Transverse colon (tissue), 4 donors: ENCODE measurements around the gene CD48. TPM values are rescaled to one million over a fixed set of nuclear protein-coding genes. Genes with fewer than 3 reads are reported as not detected.
"Not testable (repeated sequence)": the region's sequence is repeated elsewhere in the genome, so short reads cannot be mapped to it uniquely, and the experiment has no call there.

Experiments used
- DNase-seq: peaks from one replicate; pipeline ENCODE4 v3.0.0-alpha.2; 2019
- H3K27ac ChIP-seq, 4 donors: fragments of 200-600 bp; sonication (generic); 2 replicates each; pipeline ENCODE4 v1.5.1; 2016 to 2018; ENCODE audit warnings: inconsistent platforms in 4 of 4
- H3K27me3 ChIP-seq: fragments of 200-600 bp; sonication (generic); 2 replicates; pipeline ENCODE4 v1.5.1; 2017; ENCODE audit warnings: inconsistent platforms
- H3K36me3 ChIP-seq, 4 donors: fragments of 200-600 bp; sonication (generic); 2 replicates each; pipeline ENCODE4 v1.5.1; 2017 to 2019; ENCODE audit warnings: inconsistent platforms in 4 of 4
- H3K4me1 ChIP-seq, 4 donors: fragments of 200-600 bp; sonication (generic); 2 replicates each; pipeline ENCODE4 v1.5.1; 2017 to 2020; ENCODE audit warnings: inconsistent platforms in 4 of 4
- H3K4me3 ChIP-seq, 4 donors: fragments of 200-600 bp; sonication (generic); 1 replicate in 1 of 4; 2 replicates in 3 of 4; pipeline versions ENCODE4 v1.5.1 to v1.6.1; 2017 to 2019; ENCODE audit warnings: inconsistent platforms in 4 of 4
- H3K9me3 ChIP-seq, 2 donors: fragments of 200-600 bp; sonication (generic); 2 replicates each; pipeline ENCODE4 v1.5.1; 2017 to 2019; ENCODE audit warnings: inconsistent platforms in 2 of 2
- EP300 ChIP-seq: sonication (generic); formaldehyde crosslinking; IDR thresholded peaks from one replicate; pipeline ENCODE4 v1.6.1; 2017; ENCODE audit warnings: antibody characterized with exemption, low read depth
- POLR2A ChIP-seq: fragments of 450-650 bp; IDR thresholded peaks from one replicate; pipeline ENCODE4 v1.6.1; 2016; ENCODE audit warnings: antibody characterized with exemption, mild to moderate bottlenecking, moderate library complexity
- POLR2AphosphoS5 ChIP-seq, 3 donors: sonication (generic); formaldehyde crosslinking; IDR thresholded peaks; one replicate each; pipeline ENCODE4 v1.6.1; 2016; ENCODE audit warnings: antibody characterized with exemption in 3 of 3
- WGBS, 2 donors: methylation state at CpG; one replicate each; pipeline ENCODE4 v1.1.5; 2018; ENCODE audit warnings: low coverage in 1 of 2; 5-methylcytosine and 5-hydroxymethylcytosine counted together
- in situ Hi-C, 4 donors: fragments of 200-750 bp; cut with MboI; loops; one replicate each; pipeline versions ENCODE4 v1.15.0 to v1.15.1; 2017; ENCODE audit warnings: low sequenced_read_pairs in 3 of 4, low pct_ligation_motif_present in 1 of 4, low pct_unique_long_range_greater_than_20kb in 1 of 4
- intact Hi-C: fragments of 100-400 bp; cut with DNase I; formaldehyde crosslinking; loops from one replicate; pipeline ENCODE4 v1.15.1; 2023; ENCODE audit warnings: low total_unique reads
- total RNA-seq, 4 donors: library from RNA; depleted of rRNA; stranded (reverse); fragments of >200 nt; gene quantifications; one replicate each; pipeline ENCODE4 v1.1.0, GENCODE V29; 2016
- TF ChIP-seq, protein P1 (sequence below), 5 experiments: fragments of 200-600 bp in 3 of 5; fragments of 450-650 bp in 2 of 5; sonication (generic) in 3 of 5; IDR thresholded peaks; 1 replicate in 2 of 5; 2 replicates in 3 of 5; pipeline ENCODE4 v1.5.1; 2016 to 2017; ENCODE audit warnings: antibody characterized with exemption in 5 of 5, inconsistent platforms in 3 of 5, mild to moderate bottlenecking in 2 of 5, moderate library complexity in 1 of 5

CD48 gene
- total RNA-seq, 4 donors from 2014 or later = 7.5 to 31.3 (median 17.6) TPM; not detected in 1

DNA sequence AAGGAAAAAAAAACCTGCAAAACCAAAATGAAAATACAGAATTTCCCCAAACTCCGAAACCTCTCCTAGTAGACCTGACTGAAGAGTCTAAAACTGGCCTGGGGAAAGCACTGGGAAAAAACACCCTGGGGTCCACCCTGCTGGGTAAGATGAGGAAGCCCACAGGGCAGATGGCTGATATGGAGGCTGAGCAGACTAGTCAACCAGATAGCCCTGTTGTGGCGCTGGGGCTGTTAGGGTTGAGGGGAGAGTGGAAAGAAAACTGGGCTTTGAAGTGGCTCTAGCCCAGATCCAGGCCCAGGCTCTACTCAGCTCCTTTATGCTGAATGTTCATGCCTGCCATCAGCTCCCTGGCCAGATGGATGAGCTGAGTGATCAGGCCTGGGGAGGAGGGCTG, 58.0 kb downstream of the CD48 start:
- Histone ChIP-seq H3K4me1 (no peaks in the 10 kb centered on the region), H3K4me3 (no peak overlapping the region), H3K27ac (no peak overlapping the region), H3K27me3 (no peaks in the 10 kb centered on the region), H3K9me3 (no peaks in the 10 kb centered on the region), H3K36me3 (no peaks in the 10 kb centered on the region)
- in situ Hi-C loops (no loop called here), intact Hi-C loops (no loop called here)
- TF ChIP-seq POLR2AphosphoS5 (IDR thresholded peaks at IDR 0.05) = no peak
- TF ChIP-seq EP300 = no peak
- TF ChIP-seq, protein P1, sequence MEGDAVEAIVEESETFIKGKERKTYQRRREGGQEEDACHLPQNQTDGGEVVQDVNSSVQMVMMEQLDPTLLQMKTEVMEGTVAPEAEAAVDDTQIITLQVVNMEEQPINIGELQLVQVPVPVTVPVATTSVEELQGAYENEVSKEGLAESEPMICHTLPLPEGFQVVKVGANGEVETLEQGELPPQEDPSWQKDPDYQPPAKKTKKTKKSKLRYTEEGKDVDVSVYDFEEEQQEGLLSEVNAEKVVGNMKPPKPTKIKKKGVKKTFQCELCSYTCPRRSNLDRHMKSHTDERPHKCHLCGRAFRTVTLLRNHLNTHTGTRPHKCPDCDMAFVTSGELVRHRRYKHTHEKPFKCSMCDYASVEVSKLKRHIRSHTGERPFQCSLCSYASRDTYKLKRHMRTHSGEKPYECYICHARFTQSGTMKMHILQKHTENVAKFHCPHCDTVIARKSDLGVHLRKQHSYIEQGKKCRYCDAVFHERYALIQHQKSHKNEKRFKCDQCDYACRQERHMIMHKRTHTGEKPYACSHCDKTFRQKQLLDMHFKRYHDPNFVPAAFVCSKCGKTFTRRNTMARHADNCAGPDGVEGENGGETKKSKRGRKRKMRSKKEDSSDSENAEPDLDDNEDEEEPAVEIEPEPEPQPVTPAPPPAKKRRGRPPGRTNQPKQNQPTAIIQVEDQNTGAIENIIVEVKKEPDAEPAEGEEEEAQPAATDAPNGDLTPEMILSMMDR (IDR thresholded peaks at IDR 0.05) = no peak
- no peak for TF ChIP-seq POLR2A
- 84 to 88% methylated on average over 1 to 2 of the region's 2 CpGs for WGBS, 2 donors
- DNase-seq = no peak

GRCh38 chr1:160652924-160653619, 58.5 kb downstream of the CD48 start:
- no peak for TF ChIP-seq POLR2AphosphoS5 (IDR thresholded peaks at IDR 0.05)
- no peak for TF ChIP-seq POLR2A
- TF ChIP-seq, protein P1 (IDR thresholded peaks at IDR 0.05) = no peak
- no peak for TF ChIP-seq EP300
- DNase-seq = no peak
- intact Hi-C loops (no loop called here), in situ Hi-C loops (no loop called here)
- no peaks in the 10 kb centered on the region for H3K4me1 ChIP-seq
- no peaks in the 10 kb centered on the region for H3K36me3 ChIP-seq
- H3K4me3 ChIP-seq = no peak overlapping the region
- H3K27me3 ChIP-seq = no peaks in the 10 kb centered on the region
- WGBS, 2 donors = 40 to 86% methylated on average over 1 to 9 of the region's 9 CpGs
- H3K9me3 ChIP-seq = no peaks in the 10 kb centered on the region
- H3K27ac ChIP-seq = peak overlapping the region in 1 of 4 donors; percentile 53

GRCh38 chr1:160652065-160652641, 59.5 kb downstream of the CD48 start:
- H3K9me3 ChIP-seq, H3K36me3 ChIP-seq, H3K27me3 ChIP-seq, H3K4me1 ChIP-seq, in situ Hi-C loops, H3K4me3 ChIP-seq, intact Hi-C loops: not testable (repeated sequence)
- H3K27ac ChIP-seq = peak overlapping the region in 1 of 4 donors; percentile 53
- peak in 1 of 3 donors; percentile 47 for TF ChIP-seq POLR2AphosphoS5 (IDR thresholded peaks at IDR 0.05)
- WGBS, 2 donors = 50 to 59% methylated on average over 2 to 8 of the region's 8 CpGs
- peak; percentile 37 for DNase-seq

DNA sequence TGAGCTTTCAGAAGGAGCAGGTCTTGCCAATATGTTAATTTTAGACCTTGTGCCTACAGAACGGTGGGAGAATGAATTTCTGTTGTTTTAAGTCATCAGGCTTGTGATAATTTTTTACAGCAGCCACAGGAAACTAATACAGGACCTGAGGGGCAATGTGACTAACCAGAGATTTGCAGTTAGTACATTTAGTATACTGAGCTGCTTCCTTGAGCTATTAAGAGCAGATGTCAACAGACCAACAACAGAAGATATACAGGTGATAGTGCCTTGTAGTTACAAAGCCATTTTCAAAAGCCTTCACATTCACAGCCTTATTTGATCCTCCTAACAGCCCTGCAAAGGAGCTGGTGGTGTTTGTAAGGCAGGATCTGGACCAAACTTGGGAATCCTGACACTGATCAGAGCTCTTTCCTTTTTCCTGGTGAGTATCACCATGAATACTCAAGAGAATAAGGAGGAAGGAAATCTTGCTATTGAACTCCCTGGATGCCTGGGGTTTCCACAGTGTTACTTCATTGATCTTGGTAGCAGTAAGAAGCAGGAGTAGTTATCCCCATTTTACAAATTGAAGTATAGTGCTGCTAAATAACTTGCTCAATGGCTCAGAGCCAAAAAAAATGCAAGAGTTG, 60.1 kb downstream of the CD48 start:
- no peak overlapping the region for H3K4me3 ChIP-seq
- H3K9me3 ChIP-seq = no peaks in the 10 kb centered on the region
- TF ChIP-seq POLR2A (no peak), EP300 (no peak), POLR2AphosphoS5 (IDR thresholded peaks at IDR 0.05) (no peak)
- TF ChIP-seq, protein P1 (IDR thresholded peaks at IDR 0.05) = no peak
- no peaks in the 10 kb centered on the region for H3K27me3 ChIP-seq
- intact Hi-C loops = no loop called here
- H3K36me3 ChIP-seq = no peaks in the 10 kb centered on the region
- H3K27ac ChIP-seq = peak overlapping the region in 1 of 4 donors; percentile 53
- 13 to 30% methylated on average over 1 of the region's 1 CpG for WGBS, 2 donors
- in situ Hi-C loops = no loop called here
- H3K4me1 ChIP-seq = no peaks in the 10 kb centered on the region
- DNase-seq = no peak
